Measurements from ENCODE around the gene SCD5. TPM values are rescaled to one million over a fixed set of nuclear protein-coding genes. Genes with fewer than 3 reads are reported as not detected.

Gene SCD5
- total and polyA plus RNA-seq, 9 of the 15 experiments (the other 6 are each of a cell fraction or from before 2014, with no cell fraction given), result 0.01 to 0.20 (median 0.03) TPM; not detected in 5

GRCh38 chr4:82680834-82681233 is 117.8 kb downstream of the SCD5 start:
- no peaks in the 10 kb centered on the region for H3K9me1 ChIP-seq (ENCODE audit: control insufficient read depth, insufficient read depth, low read length)
- no peaks in the 10 kb centered on the region for H4K20me1 ChIP-seq (replicated peaks; ENCODE audit: control insufficient read depth, insufficient read depth, low read length)
- no peak for FAIRE-seq
- DNase-seq (ENCODE audit: extremely low read depth in 1 of 4, low spot score in 3 of 4), result no peak
- no peaks in the 10 kb centered on the region; a peak in 1 of 5 replicates for H3K4me1 ChIP-seq (replicated peaks in 1 of 2; ENCODE audit: control insufficient read depth in 2 of 2, insufficient read depth in 2 of 2, low read length in 2 of 2)
- H2AFZ ChIP-seq (ENCODE audit: low read depth, low read length), result no peak overlapping the region
- TF ChIP-seq CHD4 (IDR thresholded peaks at IDR 0.05; ENCODE audit: insufficient read depth, insufficient replicate concordance, low read depth, low read length, poor library complexity, severe bottlenecking), result no peak
- H3K4me2 ChIP-seq (ENCODE audit: insufficient read depth, low read length), result no peak overlapping the region
- ATAC-seq, result no peak
- H3K9ac ChIP-seq (ENCODE audit: insufficient read depth in 1 of 2, low read depth in 2 of 2, low read length in 2 of 2), result peak overlapping the region in 1 of 2 experiments; percentile 31; a peak in 1 of 4 replicates
- no TSS peak for BruUV-seq (replicated peaks)
- intact Hi-C loops (cut with micrococcal nuclease), result no loop called here
- peaks cover 0 to 5% of the 10 kb centered on the region in 2 experiments; a peak in 2 of 5 replicates for H3K27me3 ChIP-seq (ENCODE audit: control insufficient read depth in 2 of 2, insufficient read depth in 2 of 2, low read length in 2 of 2)
- ChIA-PET CTCF (ENCODE audit: low intra/inter-chr PET ratio) (no interaction called here), POLR2A (no interaction called here)
- 1% methylated on average over 9 of the region's 9 CpGs for WGBS (ENCODE audit: insufficient coverage, low coverage, missing lambda C conversion rate)
- no peak overlapping the region for H3K4me3 ChIP-seq
- in situ Hi-C loops (cut with MboI), result no loop called here
- no peaks in the 10 kb centered on the region for H3K79me2 ChIP-seq (ENCODE audit: control insufficient read depth, insufficient read depth, low read length)
- no peak overlapping the region for H3K27ac ChIP-seq (ENCODE audit: extremely low read depth, low read depth, low read length)
- H3K9me3 ChIP-seq (replicated peaks; ENCODE audit: control insufficient read depth, insufficient read depth, low read depth, low read length), result no peaks in the 10 kb centered on the region
- H3K36me3 ChIP-seq (ENCODE audit: control insufficient read depth, insufficient read depth, low read length), result no peaks in the 10 kb centered on the region

- Histone ChIP-seq H3K79me2 (ENCODE audit: control insufficient read depth, insufficient read depth, low read length) (no peaks in the 10 kb centered on the region), H2AFZ (ENCODE audit: low read depth, low read length) (no peak overlapping the region), H3K27me3 (ENCODE audit: control insufficient read depth in 2 of 2, insufficient read depth in 2 of 2, low read length in 2 of 2) (peaks cover 0 to 5% of the 10 kb centered on the region in 2 experiments; a peak in 2 of 5 replicates), H3K9ac (ENCODE audit: insufficient read depth in 1 of 2, low read depth in 2 of 2, low read length in 2 of 2) (no peak overlapping the region), H3K4me1 (replicated peaks in 1 of 2; ENCODE audit: control insufficient read depth in 2 of 2, insufficient read depth in 2 of 2, low read length in 2 of 2) (no peaks in the 10 kb centered on the region; a peak in 1 of 5 replicates), H3K27ac (ENCODE audit: extremely low read depth, low read depth, low read length) (no peak overlapping the region), H3K9me1 (ENCODE audit: control insufficient read depth, insufficient read depth, low read length) (no peaks in the 10 kb centered on the region), H3K36me3 (ENCODE audit: control insufficient read depth, insufficient read depth, low read length) (no peaks in the 10 kb centered on the region), H3K4me3 (no peak overlapping the region), H3K4me2 (ENCODE audit: insufficient read depth, low read length) (no peak overlapping the region), H3K9me3 (replicated peaks; ENCODE audit: control insufficient read depth, insufficient read depth, low read depth, low read length) (no peaks in the 10 kb centered on the region), H4K20me1 (replicated peaks; ENCODE audit: control insufficient read depth, insufficient read depth, low read length) (no peaks in the 10 kb centered on the region)
- POLR2A ChIA-PET, result no interaction called here
- no TSS peak for BruUV-seq (replicated peaks)
- FAIRE-seq (no peak), ATAC-seq (peak; percentile 61; the same call in 2 of the 3 replicates), DNase-seq (ENCODE audit: extremely low read depth in 1 of 4, low spot score in 3 of 4) (peak in 1 of 4 experiments; percentile 3)
- peak in 1 of 3 experiments; percentile 24; a peak in 1 of 6 replicates for TF ChIP-seq CTCF (IDR thresholded peaks at IDR 0.05 in 2 of 3, conservative IDR thresholded peaks at IDR 0.05 in 1 of 3; ENCODE audit: insufficient read depth in 2 of 3, low read depth in 1 of 3, low read length in 3 of 3)
- TF ChIP-seq GABPB1 (CRISPR knock-in tag; IDR thresholded peaks at IDR 0.05), result no peak
- in situ Hi-C loops (cut with MboI), result no loop called here
- WGBS (ENCODE audit: insufficient coverage, low coverage, missing lambda C conversion rate), result 0% methylated on average over 1 of the region's 1 CpG
- CTCF ChIA-PET (ENCODE audit: low intra/inter-chr PET ratio), result no interaction called here
- intact Hi-C loops (cut with micrococcal nuclease), result no loop called here
These were observed 119.1 kb downstream of the SCD5 start for GRCh38 chr4:82679531-82679930.
